GM19043 (cell line): ENCODE data around the gene GALNT10.

Experiments
- ATAC-seq: cut with Tn5 transposase; IDR thresholded peaks from one replicate; pipeline ENCODE4 v1.9.1; 2021; ENCODE audit warnings: low read depth; ENCODE audit not compliant: unreplicated experiment

GALNT10 gene

GRCh38 chr5:154395407-154396106 is 205.0 kb downstream of the GALNT10 start:
- ATAC-seq = peak; percentile 96

- no peak for ATAC-seq
Measured at GRCh38 chr5:154396128-154396527, 205.6 kb downstream of the GALNT10 start.

DNA sequence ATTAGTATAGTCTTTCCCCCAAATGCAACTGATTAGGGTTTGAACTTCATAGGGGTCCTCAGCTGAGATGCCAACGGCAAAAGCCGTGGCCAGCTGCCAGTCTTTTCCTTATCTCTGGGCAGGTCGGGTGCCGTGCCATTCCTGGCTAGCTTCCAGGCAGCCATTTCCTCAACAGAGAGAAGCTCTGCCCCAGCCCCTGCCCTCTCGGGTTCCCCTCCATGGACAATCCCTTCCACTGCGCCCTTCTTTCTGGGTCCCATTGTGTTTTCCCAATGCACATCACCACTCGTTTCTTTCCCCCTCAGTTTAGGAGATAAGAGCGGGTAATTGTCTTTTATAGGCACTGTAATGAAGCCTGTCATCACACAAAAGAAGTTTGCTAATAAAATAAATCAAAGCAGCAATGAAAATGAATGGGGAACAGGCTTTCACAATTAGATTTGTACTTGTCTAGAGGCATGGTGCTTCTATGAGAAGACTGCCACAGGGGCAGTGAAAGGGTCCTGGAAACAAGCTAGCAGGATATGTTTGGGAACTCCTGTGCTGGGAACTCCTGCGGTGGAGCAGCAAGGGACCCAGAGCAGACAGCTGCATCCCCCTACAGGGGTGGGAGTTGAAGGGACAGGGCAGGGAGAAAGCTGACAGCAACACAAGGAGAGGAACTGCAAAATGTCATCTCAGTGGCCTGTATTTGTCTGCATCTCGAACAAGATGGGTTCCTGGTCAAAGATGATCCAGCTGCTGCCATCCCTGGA is 207.3 kb downstream of the GALNT10 start:
- no peak for ATAC-seq

- ATAC-seq = no peak
Measured at GRCh38 chr5:154400678-154401077, 210.1 kb downstream of the GALNT10 start.

GRCh38 chr5:154401355-154401754 is 210.8 kb downstream of the GALNT10 start:
- ATAC-seq = no peak

DNA sequence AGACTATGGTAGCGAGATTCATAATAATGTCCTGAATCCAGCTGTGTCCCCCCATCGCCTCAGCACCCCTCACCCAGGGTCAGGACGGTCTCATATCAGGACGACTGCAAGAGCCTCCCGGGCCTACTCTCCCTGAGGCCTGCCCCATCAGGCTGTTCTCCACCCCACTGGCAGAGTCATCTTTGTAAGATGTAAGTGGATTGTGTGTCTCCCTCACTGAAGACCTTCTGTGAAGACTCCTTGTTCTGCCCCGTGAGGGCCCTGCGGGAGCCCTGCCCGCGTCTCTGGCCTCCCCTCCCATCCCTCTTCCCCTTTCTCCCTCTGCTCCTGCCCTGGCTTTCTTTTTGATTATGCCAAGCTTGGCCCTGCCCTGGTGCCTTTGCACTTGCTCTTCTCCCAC is 211.4 kb downstream of the GALNT10 start:
- no peak for ATAC-seq

GRCh38 chr5:154402611-154403010 is 212.1 kb downstream of the GALNT10 start:
- ATAC-seq = no peak

- no peak for ATAC-seq
Measured at GRCh38 chr5:154403234-154403633, 212.7 kb downstream of the GALNT10 start.

GRCh38 chr5:154403776-154404387 is 213.3 kb downstream of the GALNT10 start:
- no peak for ATAC-seq

- ATAC-seq = peak; percentile 94
Measured at GRCh38 chr5:154405078-154405792, 214.7 kb downstream of the GALNT10 start.

DNA sequence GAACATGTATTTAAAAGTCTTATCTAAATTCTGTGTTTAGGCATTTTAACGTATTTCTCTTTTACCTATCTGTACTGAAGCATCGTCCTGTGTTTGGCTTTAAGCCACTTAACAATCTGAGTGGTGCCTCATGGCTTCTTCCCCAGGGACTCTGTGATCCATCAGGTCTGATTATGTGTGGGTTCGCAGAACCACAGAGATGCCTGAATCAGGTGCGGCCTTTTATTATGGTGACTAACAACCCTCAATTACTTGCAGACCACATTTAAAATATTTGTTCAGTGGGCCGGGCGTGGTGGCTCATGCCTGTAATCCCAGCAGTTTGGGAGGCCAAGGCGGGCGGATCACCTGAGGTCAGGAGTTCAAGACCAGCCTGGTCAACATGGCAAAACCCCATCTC is 215.7 kb downstream of the GALNT10 start:
- no peak for ATAC-seq

DNA sequence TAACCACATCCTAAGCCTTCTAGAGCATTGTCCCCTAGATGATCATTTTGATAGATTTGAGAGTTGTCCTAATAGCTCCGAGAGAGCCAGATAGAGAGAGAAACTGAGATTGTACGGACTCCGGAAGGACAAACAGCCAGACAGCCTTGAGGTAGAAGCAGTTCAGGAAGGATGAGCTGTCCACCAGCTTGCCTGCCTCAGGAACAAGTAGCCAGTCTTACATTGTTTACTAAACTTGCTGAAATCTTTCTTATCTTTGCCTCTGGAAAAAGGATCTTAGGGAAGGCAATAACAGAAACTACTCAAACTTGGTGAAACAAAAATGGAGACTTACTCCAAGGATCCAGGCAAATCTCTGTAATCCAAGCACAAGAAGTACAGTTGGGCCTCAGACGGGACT is 216.3 kb downstream of the GALNT10 start:
- ATAC-seq = no peak

- no peak for ATAC-seq
Measured at GRCh38 chr5:154408811-154409210, 218.3 kb downstream of the GALNT10 start.

- ATAC-seq = no peak
Measured at GRCh38 chr5:154409230-154409840, 218.8 kb downstream of the GALNT10 start.

DNA sequence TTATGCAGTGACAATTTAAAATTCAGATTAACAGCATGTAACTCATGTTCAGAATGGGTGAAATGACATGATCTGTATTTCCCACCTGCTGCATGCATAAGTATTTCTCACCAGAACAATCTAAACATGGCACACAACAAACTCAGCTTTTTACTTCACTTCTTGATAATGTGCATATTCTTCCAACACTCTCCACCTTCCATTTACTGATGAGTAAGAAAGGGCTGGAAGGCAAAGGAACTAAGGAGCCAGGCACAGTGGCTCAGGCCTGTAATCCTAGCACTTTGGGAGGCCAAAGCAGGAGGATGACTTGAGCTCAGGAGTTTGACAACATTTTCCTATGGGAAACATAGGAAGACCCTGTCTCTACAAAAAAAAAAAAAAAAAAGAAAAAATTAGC is 219.5 kb downstream of the GALNT10 start:
- ATAC-seq = no peak

GRCh38 chr5:154410786-154411185 is 220.3 kb downstream of the GALNT10 start:
- ATAC-seq = no peak

- no peak for ATAC-seq
Measured at GRCh38 chr5:154411338-154411737, 220.8 kb downstream of the GALNT10 start.

GRCh38 chr5:154412316-154412715 is 221.8 kb downstream of the GALNT10 start:
- no peak for ATAC-seq

DNA sequence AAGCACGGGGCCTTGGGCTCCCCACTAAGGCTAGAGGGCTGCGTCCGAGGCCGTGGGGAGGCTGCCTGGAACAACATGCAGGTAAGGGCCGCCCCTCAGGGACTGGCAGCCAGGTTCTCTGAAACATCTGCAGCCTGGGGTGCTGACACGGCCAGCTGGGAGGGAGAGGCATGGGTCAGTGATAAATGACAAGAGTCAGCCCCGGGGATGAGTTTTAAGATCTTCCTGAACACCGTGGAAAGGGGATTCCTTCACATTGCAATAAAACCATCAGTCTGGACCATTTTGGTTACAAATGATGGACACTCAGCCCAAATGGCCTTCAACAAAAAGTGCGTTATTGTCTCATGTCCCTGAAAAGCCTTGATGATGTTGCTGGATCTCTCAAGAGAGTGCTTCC is 222.4 kb downstream of the GALNT10 start:
- ATAC-seq = no peak

GRCh38 chr5:154415114-154415513 is 224.6 kb downstream of the GALNT10 start:
- no peak for ATAC-seq
